ENCODE data around the gene TMEM51.

TMEM51 gene

GRCh38 chr1:15251857-15252835 is 98.6 kb downstream of the TMEM51 start:
- H3K4me3 ChIP-seq (ENCODE audit: low read depth, low read length): no peak overlapping the region
- no peak for DNase-seq (ENCODE audit: low read depth)
- TF ChIP-seq CTCF (IDR thresholded peaks at IDR 0.05; ENCODE audit: low read depth, low read length, missing control alignments): no peak

GRCh38 chr1:15254559-15254958 is 101.0 kb downstream of the TMEM51 start:
- no peak for TF ChIP-seq CTCF (IDR thresholded peaks at IDR 0.05; ENCODE audit: low read depth, low read length, missing control alignments)
- DNase-seq (ENCODE audit: low read depth): no peak
- no peak overlapping the region for H3K4me3 ChIP-seq (ENCODE audit: low read depth, low read length)

- H3K4me3 ChIP-seq (ENCODE audit: low read depth, low read length): no peak overlapping the region
- no peak for TF ChIP-seq CTCF (IDR thresholded peaks at IDR 0.05; ENCODE audit: low read depth, low read length, missing control alignments)
- no peak for DNase-seq (ENCODE audit: low read depth)
These were observed 102.1 kb downstream of the TMEM51 start for GRCh38 chr1:15255582-15256149.

- DNase-seq (ENCODE audit: low read depth): no peak
- TF ChIP-seq CTCF (IDR thresholded peaks at IDR 0.05; ENCODE audit: low read depth, low read length, missing control alignments): no peak
- no peak overlapping the region for H3K4me3 ChIP-seq (ENCODE audit: low read depth, low read length)
These were observed 103.0 kb downstream of the TMEM51 start for GRCh38 chr1:15256584-15256983.

GRCh38 chr1:15257309-15257708 is 103.8 kb downstream of the TMEM51 start:
- TF ChIP-seq CTCF (IDR thresholded peaks at IDR 0.05; ENCODE audit: low read depth, low read length, missing control alignments): no peak
- DNase-seq (ENCODE audit: low read depth): no peak
- no peak overlapping the region for H3K4me3 ChIP-seq (ENCODE audit: low read depth, low read length)

- H3K4me3 ChIP-seq (ENCODE audit: low read depth, low read length): no peak overlapping the region
- DNase-seq (ENCODE audit: low read depth): no peak
- no peak for TF ChIP-seq CTCF (IDR thresholded peaks at IDR 0.05; ENCODE audit: low read depth, low read length, missing control alignments)
These were observed 105.5 kb downstream of the TMEM51 start for GRCh38 chr1:15258833-15259621.

All from GM12864 (cell line).